Stimulated activated CD8-positive, alpha-beta memory T cell treated with anti-CD3 and anti-CD28 coated beads, Interleukin-7, amount 100 ng/mL, for 48 hours (primary cell): ENCODE measurements around the gene DAD1.

ENCODE experiments used
- DNase-seq, 2 donors: peaks; one replicate each; pipeline ENCODE4 v3.0.0-alpha.2; 2020; ENCODE audit warnings: low read depth in 1 of 2; ENCODE audit errors: extremely low read depth in 1 of 2

The DAD1 gene

DNA sequence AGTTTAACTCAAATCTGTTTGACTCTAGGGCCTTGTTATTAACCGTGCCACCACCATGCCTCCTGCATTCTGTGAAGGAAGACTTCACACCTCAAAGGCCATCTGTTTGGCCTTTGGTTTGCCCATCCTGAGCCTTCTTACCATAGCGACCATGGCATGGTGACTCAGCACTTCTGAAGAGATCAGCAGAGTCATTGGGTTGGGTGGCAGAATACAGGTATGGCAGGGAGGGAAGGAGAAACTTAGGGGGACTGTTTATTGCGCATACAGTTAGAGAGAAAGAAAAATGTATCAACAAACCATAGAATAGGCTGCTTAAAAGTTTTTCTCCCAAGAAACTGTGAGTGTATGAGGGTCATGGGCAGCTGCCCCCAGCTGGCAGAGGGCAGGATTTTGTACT is 49.2 kb downstream of the DAD1 start:
- no peak for DNase-seq

DNA sequence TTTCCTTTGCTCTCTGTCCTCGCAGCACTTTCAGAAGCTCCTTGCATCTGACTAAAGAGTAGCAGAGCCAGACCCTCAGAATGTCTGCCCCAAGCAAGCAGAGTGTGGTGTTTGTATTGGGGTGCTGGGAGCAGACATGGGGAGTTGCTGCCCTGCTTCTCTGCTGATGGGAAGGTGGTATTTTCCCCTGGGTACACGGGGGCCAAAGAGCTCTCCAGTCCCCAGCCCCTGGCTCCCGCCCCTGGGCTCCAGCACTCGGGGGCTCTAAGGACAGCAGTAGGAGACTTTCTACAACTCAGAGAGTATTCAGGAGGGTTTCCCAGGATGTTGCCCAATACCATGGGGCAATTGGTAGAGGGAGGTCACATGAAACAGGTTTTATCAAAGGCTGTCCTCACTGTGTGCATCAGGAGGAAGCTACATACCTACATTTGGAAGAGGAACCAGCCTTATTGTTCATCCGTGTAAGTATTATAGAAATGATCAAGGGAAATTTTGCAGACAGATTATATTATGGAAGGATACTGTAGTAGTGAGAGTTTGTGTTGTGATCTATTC is 50.3 kb downstream of the DAD1 start:
- DNase-seq = no peak

DNA sequence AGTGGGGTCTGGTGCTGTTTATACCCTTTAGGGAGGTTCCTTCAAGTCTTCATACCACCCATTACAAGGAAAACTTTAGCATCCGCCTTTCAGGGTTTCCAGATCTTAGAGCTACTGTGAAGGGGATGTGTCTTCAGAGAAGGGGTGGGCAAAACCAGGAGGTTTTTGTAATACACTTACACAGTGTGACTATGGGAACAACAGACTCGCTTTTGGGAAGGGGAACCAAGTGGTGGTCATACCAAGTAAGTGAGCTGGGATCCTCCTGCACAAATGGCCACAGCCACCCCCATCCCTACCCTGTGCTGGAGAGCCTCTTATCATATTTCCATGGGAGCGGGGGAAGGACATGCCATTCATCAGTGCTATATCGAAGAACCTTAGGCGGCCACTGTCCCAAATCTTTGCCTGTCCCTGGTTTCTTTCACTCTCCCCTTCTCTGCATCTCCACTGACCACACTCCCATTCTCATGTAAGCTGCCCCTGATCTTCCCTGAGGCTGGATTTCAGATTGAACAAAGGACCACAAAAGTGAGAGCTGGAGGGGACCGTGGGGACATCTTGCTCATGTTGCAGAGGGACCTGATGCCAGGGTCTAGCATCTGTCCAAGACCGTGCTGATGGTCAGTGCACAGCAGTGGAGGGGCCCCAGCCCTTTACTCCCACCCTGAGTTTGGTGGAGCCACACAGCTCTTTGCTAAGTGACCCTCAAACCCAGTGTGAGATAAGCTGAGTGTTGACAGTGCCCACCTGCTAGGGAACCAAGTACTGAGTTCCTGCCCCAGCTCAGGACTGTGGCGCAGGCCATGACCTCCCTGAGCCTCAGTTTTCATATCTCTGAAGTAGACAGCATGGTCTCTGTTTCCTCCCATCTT is 51.4 kb downstream of the DAD1 start:
- no peak for DNase-seq

DNA sequence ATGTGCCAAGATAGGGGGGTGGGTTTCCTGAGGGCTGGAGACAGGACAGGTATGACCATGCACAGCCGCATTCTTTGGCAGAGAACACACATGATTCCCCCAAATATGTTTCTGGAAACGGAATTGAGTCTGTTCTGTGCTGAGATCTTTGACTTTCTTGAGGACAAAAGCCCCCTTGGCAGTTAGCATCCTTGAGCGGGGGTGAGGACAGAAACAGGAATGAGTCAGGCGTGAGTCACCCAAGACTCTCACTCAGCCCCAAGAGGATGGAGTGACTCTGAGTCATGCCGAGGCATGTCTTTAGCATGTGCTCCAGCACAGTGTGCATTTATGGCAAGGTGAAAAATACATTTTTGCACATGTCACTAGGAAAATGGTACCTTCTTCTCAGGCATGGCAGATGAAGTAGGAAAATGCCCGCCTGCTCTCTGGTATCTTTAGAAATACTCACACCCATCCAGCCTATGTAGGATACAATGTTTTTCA is 52.1 kb downstream of the DAD1 start:
- DNase-seq = peak; percentile 61 to 94

DNA sequence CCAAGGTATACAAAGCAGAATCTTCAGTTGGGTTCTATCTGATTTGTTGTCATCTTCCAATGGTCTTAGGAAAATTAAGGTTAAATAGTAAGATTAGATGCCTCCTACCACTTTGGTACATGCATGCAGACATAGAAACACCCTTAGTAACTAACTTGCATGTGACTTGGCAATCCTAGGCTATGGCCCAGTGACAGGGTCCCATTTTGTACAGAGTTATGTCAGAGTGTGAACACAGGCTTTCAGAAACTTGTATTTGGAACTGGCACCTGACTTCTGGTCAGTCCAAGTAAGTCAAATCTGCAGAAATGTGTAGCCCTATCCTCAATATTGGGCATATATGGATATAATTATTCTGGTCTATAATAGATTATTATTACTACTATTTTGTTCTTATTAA is 53.1 kb downstream of the DAD1 start:
- no peak for DNase-seq

DNA sequence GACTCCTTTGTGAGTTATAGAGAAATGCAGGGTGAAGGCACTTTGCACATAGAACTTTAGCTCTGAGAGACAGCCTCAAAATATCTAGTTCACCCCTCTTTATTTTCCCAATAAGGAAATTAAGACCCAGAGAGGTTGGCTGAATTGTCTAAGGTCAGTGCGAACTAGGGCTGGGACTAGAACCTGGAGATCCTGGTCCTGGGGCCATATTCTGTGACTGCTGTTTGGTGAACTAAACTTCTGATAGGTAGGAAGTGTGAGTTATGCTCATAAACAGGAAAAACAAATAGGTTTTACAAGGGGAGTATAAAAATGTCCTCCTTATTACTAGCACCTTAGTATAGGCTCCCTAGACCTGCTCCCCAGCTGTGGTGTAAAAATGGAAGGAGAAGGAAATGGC is 53.9 kb downstream of the DAD1 start:
- no peak for DNase-seq

DNA sequence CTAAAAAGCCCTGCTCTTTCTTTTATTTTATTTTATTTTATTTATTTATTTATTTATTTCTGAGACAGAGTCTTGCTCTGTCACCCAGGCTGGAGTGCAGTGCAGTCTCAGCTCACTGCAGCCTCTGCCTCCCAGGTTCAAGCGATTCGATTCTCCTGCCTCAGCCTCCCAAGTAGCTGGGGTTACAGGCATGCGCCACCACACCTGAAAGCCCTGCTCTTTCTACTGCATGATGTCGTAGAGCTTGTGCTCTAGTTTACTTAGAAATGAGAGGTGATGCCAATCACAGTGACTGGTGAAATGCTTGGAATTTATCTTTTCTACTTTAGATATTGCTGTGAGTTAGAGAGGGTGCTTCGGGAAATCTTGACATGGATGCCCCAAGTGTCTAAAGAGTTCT is 54.5 kb downstream of the DAD1 start:
- DNase-seq = no peak

DNA sequence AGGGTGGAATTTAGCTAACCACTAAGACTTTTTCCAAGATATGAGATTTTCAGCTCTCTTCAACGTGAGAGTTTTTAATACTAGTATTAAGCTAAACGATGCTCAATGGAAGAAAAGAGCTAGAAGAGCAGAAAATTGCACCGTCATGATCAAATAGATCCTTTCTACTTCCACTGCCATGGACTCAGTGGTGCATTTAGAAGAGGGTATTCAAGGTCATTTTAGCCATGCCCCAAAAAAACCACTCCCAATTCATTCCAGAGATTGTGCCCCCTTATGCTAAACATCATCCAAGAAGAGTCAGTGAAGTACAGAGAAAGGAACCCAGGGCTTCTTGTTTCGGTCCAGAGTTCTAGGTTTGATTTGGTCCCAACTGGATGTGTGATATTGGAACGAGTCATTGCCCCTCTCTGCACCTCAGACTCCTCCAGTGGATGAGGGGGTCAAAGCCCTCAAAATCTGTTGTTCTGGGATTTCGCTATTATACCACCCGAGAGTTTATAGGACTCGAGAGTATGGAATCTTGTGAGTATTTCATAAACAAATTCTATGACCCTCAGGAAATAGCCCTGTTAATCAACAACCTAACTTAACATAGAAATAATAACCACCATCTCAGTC is 55.2 kb downstream of the DAD1 start:
- DNase-seq = no peak

DNA sequence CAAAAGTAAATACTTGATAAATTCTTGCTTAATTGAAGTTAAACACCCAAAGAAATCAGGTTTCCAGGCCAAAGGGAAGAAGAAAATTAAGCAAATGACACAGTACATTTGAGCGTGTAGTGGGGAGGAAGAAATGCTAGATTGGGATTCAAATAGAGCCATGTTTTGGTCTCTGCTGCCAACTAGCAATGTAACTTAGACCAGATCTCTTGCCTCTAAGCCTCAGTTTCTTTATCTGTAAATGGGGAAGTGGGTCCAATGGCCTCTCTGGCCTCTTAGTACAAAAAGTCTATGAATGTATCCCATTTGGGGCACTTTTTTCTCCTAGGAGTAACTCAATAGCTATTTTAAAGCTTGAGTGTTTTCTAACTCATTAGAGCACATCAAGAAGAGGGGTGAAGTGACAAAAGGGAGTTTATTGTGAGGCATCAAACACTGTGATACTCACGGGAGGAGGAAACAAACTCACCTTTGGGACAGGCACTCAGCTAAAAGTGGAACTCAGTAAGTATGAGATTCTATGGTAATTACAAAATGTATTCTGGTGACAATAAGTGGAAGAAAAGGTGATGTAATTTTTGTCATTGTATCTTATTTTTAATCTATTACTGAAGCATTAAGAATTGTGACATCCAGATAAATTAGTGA is 55.8 kb downstream of the DAD1 start:
- no peak for DNase-seq

DNA sequence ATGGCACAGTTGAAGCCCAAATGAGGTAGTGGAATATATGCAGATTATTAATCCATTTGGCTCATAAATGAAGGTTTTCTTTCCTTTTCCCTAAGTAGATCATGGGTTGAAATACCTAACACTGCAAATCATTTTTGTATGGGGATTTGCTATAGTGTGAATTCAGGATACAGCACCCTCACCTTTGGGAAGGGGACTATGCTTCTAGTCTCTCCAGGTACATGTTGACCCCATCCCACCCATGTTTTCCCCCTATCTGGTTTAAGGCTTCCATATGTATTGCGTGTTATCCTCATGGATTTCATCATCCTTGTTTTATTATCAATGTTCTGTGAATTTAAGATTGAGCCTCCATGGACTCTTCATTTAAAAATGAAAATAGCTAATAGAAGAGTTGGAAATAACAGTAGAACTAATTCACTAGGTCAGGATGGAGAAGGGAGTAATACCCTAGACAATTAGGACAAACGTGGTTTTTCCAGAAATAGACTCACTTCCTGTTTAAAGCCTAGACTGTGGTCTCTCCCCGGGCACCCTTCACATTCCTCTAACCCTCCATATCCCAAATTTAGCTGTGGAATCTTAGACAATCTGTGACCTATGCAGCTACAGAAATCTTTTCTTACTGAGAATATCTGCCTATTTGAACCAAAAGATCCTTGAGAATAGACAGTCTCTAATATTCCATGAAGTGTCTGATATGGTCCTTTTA is 56.5 kb downstream of the DAD1 start:
- DNase-seq = no peak

DNA sequence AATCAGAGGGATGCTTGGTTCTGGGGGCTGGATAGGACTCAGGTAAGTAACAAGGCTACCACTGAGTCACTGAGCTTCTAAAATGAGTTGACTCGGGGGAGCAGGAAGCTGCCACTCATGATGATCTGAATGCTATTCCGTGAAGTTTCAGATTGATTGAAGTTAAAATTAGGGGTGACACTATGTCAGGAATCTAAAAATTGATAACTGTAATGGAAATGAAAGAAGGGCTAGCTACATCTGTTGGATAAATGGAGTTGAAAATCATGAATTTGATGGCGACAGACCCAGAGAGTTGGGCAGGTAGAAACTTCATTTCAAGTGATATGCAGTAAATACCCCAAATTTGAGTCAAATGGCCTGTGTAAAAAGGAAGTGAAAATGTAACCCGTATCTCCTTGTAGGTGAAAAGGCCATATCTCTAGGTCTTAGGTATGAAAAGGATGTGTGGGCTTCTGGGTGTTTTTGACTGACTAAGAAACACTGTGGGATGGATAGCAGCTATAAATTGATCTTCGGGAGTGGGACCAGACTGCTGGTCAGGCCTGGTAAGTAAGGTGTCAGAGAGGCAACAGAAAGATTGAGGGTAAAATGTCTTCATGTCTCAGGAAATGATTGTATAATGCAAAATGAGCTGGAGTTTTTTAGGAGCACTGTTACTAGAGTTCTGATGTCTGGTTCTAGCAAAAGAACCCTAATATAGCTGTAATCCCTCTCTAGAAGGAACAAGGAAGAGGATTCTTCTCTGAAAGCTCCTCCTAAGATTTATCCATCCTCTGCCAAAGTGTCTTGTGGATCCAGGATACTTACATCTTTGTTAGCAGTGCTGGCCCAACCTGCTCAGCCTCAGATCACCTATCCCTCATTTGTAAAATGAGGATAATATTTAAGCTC is 57.3 kb downstream of the DAD1 start:
- DNase-seq = no peak

DNA sequence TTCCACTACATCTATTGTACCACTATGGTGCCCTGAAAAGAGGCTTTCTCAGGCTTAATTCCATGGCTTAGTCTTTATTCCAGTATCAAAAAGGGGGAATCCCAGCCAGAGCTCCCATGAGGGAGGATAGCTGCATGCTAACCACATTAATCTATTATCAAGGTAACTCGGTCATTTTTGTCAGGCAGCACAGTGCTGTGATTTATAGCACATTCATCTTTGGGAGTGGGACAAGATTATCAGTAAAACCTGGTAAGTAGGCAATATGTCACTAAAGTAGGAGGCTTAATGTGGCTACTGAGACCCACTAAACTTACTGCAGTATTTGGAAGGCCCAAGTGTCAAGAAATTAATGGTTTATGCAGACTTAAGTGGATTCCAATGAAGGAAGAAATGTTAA is 58.9 kb downstream of the DAD1 start:
- DNase-seq = no peak

DNA sequence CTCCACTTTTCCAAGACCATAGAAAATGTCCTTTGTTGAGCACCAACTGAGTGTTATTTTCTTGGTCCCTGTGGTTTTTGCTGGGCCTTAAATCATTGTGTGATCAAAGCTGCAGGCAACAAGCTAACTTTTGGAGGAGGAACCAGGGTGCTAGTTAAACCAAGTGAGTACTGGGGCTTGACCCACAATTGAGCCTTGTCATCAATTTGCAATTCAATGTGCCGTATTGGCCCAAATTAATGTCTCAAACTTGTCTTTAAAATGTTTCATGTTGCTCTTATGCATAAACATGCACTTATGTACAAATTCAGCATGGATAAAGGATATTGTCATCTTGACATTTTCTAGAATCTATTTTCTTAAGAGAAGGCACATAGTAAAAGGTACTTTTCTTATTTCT is 62.3 kb downstream of the DAD1 start:
- no peak for DNase-seq

DNA sequence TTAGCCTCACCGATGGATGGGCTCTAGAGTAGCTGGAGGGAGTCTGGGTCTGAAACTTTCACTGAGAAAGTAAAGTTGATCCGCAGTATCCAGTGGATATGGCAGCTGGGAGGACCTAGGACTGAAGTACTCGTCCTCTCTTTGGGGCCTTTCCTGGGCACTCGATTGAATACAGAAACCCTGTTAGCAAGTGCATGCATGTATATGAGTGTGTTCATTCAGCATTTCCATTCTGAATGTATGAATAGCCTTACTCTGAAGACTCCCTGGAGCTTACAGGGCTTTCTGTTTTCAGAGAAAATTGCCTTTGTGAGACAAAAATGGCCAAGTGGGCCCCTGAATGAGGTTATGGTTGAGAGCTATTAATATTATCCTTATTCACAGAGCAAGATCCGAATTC is 62.8 kb downstream of the DAD1 start:
- no peak for DNase-seq

DNA sequence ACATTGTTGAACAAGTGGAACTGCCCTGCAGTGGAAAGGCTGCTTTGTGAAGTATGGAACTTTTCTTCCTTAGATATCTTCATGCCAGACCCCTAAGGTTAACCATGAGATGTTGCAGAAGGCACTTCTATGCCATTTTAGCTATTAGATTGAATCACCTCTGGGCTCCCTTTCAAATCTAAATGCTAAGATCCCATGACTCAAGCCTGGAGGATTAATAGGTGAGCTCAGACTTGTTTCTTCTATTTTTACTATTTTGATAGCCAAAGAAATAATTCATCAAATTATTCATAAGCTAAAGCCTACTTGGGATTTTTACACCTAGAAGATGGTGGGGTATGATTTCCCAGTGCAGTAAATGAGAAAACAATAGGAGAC is 64.3 kb downstream of the DAD1 start:
- DNase-seq = no peak

DNA sequence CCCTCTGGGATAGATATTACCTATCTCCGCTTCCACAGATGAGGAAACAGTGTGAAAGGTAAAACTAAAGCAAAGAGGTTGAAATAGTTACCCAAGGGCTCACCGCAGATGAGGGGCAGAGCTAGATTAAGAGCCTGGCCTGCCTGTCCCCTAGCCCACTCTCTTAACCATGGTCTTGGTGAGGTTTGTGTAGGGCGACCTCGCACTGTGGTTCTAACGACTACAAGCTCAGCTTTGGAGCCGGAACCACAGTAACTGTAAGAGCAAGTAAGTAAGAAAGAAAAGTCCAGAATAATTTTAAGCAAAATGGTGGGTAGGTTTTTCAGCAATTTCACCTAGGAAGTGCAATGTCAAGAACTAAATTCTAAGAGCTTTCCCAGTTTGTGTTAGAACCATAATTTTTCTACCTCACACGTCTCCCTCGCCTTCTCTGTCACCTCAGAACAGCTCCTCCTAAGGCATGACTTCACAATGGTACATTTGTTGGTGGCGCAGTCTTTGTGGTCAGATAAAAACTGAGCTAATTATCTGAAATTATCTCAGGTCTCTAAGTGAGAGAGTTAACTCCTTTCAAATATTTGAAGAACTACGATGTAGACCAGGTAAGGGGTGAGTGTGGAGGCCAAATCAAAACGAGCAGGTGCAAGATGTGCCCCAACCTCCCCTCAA is 64.8 kb downstream of the DAD1 start:
- DNase-seq = no peak

DNA sequence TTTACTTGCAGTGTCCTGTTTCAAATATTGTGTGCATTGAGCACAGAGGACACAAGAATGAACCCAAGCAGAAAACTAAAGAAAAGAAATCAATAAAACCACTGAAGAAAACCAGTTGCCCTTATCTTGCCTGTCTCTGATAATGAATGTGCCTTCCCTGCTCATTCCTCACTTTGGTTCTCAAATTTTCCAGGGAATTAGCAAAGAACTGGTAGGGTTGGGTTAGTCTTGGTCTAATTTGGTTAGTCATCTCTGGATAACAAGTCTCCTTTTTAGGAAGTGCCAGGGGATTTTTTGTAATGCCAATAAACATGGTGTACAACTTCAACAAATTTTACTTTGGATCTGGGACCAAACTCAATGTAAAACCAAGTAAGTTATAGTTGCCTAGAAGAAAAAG is 65.7 kb downstream of the DAD1 start:
- no peak for DNase-seq

DNA sequence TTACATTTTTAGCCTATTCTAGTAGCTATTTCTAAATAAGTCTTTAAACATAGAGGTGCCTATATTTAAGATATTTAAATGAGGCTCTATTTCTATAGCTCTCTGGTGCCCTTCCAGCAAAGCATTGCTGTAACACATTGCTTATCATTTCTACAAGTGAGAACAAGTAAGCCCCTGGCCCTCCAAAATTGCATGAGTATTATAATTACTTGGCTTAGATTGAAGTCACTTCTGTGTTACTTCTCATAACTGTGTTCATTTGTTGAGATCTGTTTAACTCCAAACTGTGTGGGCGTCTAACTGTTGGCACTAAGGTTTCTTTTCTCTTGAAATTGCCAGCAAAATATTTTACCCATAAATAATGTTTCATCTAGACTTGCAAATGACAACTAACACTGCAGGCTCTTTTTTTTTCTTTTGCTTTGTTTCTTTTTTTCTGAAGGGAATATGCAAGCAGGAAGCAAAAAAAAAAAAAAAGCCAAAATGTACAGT is 66.5 kb downstream of the DAD1 start:
- DNase-seq = no peak
